Stimulated activated CD4-positive, alpha-beta T cell treated with anti-CD3 and anti-CD28 coated beads, Interleukin-2, amount 100 ng/mL, for 4 hours (primary cell): ENCODE results near the gene HAUS5.
"Not testable (repeated sequence)": the region's sequence is repeated elsewhere in the genome, so short reads cannot be mapped to it uniquely, and the experiment has no call there.

Experiments used
- DNase-seq: peaks from one replicate; pipeline ENCODE4 v3.0.0-alpha.2; 2020; ENCODE audit warnings: low read depth

HAUS5 gene

GRCh38 chr19:35612559-35613321 is at the start of gene HAUS5:
Gene HAUS5, plus strand, starts transcription at chr19:35612735. Its CDS starts 60 bp downstream, at chr19:35612795.
- peak; percentile 92 for DNase-seq

GRCh38 chr19:35562776-35563175 is 49.8 kb upstream of the HAUS5 start:
- no peak for DNase-seq

- DNase-seq, result no peak
Observed at GRCh38 chr19:35563207-35563829, 49.2 kb upstream of the HAUS5 start, which contains the start of gene ATP4A. Gene ATP4A, minus strand, starts transcription at chr19:35563658. Its CDS starts 29 bp downstream, at chr19:35563629.

- DNase-seq, result no peak
Observed at GRCh38 chr19:35565016-35565856, 47.3 kb upstream of the HAUS5 start.

- DNase-seq, result no peak
Observed at GRCh38 chr19:35566738-35567137, 45.8 kb upstream of the HAUS5 start.

- no peak for DNase-seq
Observed at GRCh38 chr19:35569281-35569781, 43.2 kb upstream of the HAUS5 start.

- no peak for DNase-seq
Observed at GRCh38 chr19:35571406-35571965, 41.0 kb upstream of the HAUS5 start.

GRCh38 chr19:35577918-35578317 is 34.6 kb upstream of the HAUS5 start:
- no peak for DNase-seq

- no peak for DNase-seq
Observed at GRCh38 chr19:35578707-35579106, 33.8 kb upstream of the HAUS5 start.

- no peak for DNase-seq
Observed at GRCh38 chr19:35582760-35583159, 29.8 kb upstream of the HAUS5 start.

GRCh38 chr19:35585848-35586247 is 26.7 kb upstream of the HAUS5 start, which contains the start of gene PMIS2:
Gene PMIS2, plus strand, starts transcription at chr19:35586173. Its CDS starts 87 bp downstream, at chr19:35586260.
- no peak for DNase-seq

GRCh38 chr19:35587321-35587720 is 25.2 kb upstream of the HAUS5 start:
- no peak for DNase-seq

- no peak for DNase-seq
Observed at GRCh38 chr19:35590875-35591274, 21.7 kb upstream of the HAUS5 start.

- no peak for DNase-seq
Observed at GRCh38 chr19:35592226-35592625, 20.3 kb upstream of the HAUS5 start.

GRCh38 chr19:35595026-35595425 is 17.5 kb upstream of the HAUS5 start:
- not testable (repeated sequence) for DNase-seq

GRCh38 chr19:35595928-35596327 is 16.6 kb upstream of the HAUS5 start:
- DNase-seq, result no peak

GRCh38 chr19:35596366-35596999 is 16.1 kb upstream of the HAUS5 start:
- DNase-seq, result no peak

- DNase-seq, result no peak
Observed at GRCh38 chr19:35601971-35602370, 10.6 kb upstream of the HAUS5 start.

GRCh38 chr19:35604436-35604835 is 8.1 kb upstream of the HAUS5 start:
- DNase-seq, result not testable (repeated sequence)

- DNase-seq, result not testable (repeated sequence)
Observed at GRCh38 chr19:35607170-35607569, 5.4 kb upstream of the HAUS5 start.

GRCh38 chr19:35607661-35608060 is 4.9 kb upstream of the HAUS5 start:
- DNase-seq, result no peak
